ENCODE data around the gene IL2RA.

- TF ChIP-seq BACH1 (tag; IDR thresholded peaks at IDR 0.05) (no peak), RBFOX2 (IDR thresholded peaks at IDR 0.05; ENCODE audit: low read depth, low read length) (no peak), ZNF449 (CRISPR knock-in tag; IDR thresholded peaks at IDR 0.05) (no peak), ZNF589 (CRISPR knock-in tag; IDR thresholded peaks at IDR 0.05; ENCODE audit: low read depth) (no peak), ATF2 (CRISPR knock-in tag; IDR thresholded peaks at IDR 0.05) (no peak), GABPB1 (CRISPR knock-in tag; IDR thresholded peaks at IDR 0.05) (no peak), POLR2AphosphoS5 (IDR thresholded peaks at IDR 0.05; ENCODE audit: control insufficient read depth, insufficient read depth, low read depth, low read length) (no peak), ETV5 (CRISPR knock-in tag; IDR thresholded peaks at IDR 0.05; ENCODE audit: low read depth) (no peak), E2F6 (IDR thresholded peaks at IDR 0.05; ENCODE audit: borderline replicate concordance in 1 of 2, extremely low read depth in 1 of 2, insufficient read depth in 1 of 2, insufficient read length in 1 of 2, low read depth in 1 of 2, low read length in 1 of 2, poor library complexity in 1 of 2, severe bottlenecking in 1 of 2) (peak; percentile 70 to 89), PTBP1 (IDR thresholded peaks at IDR 0.05; ENCODE audit: low read depth, low read length) (no peak), POLR2A (conservative IDR thresholded peaks at IDR 0.05) (no peak), CTCF (IDR thresholded peaks at IDR 0.05 in 2 of 3, conservative IDR thresholded peaks at IDR 0.05 in 1 of 3; ENCODE audit: insufficient read depth in 2 of 3, low read depth in 1 of 3, low read length in 3 of 3) (no peak), MYC (IDR thresholded peaks at IDR 0.05; ENCODE audit: low read depth, low read length) (no peak), MYC (CRISPR knock-in tag; IDR thresholded peaks at IDR 0.05; ENCODE audit: borderline replicate concordance, low read depth) (no peak), EZH2 (IDR thresholded peaks at IDR 0.05; ENCODE audit: borderline replicate concordance, low read depth, low read length) (no peak)
These were observed 93.3 kb downstream of the IL2RA start for GRCh38 chr10:5968681-5969453.
